SK-N-MC (cell line): Measurements from ENCODE around the gene CACNB2.

Experiments
- EZH2 ChIP-seq: fragments of 200-600 bp; sonication (generic); IDR thresholded peaks from one replicate; pipeline ENCODE4 v1.6.1; 2017; ENCODE audit warnings: antibody characterized with exemption
- FOXP2 ChIP-seq: optimal IDR thresholded peaks from 2 replicates; pipeline ENCODE3; 2011; ENCODE audit warnings: mild to moderate bottlenecking, moderate library complexity; ENCODE audit not compliant: insufficient read depth; ENCODE audit errors: extremely low read length, control extremely low read depth
- POLR2AphosphoS5 ChIP-seq: IDR thresholded peaks from 2 replicates; pipeline ENCODE4 v1.6.1; 2012; ENCODE audit warnings: mild to moderate bottlenecking, low read depth, low read length, borderline replicate concordance

DNA sequence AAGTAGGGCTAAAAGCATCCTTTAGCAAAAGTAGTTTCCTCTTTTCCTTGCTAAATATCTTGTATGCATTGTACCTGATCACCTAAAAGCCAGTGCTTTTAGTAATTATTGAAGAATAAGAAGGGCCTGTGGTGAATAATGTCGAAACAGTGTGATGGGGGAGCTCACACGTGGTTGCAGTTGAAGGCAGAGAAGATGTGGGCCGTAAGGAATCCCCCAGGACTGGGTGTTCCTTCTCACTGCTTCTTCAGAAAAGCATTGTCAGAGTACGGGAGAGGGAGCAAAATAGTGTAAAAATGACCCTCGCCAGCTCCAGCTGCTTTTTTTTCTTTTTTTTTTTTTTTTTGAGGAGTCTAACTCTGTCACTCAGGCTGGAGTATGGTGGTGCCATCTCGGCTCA is 310.1 kb downstream of the CACNB2 start:
- TF ChIP-seq EZH2: no peak
- no peak for TF ChIP-seq POLR2AphosphoS5
- no peak for TF ChIP-seq FOXP2
